H1 (cell line): ENCODE data around the gene WFIKKN1.

Experiments
- CHD2 ChIP-seq: IDR thresholded peaks from 2 replicates; pipeline ENCODE4 v1.6.1; 2012; ENCODE audit warnings: low read length, improper control_type of control experiment
- CTCF ChIP-seq, 3 experiments: IDR thresholded peaks; 1 replicate in 2 of 3; 2 replicates in 1 of 3; pipeline versions ENCODE4 v1.5.1 to v1.6.1; 2011; ENCODE audit warnings: low read length in 3 of 3, mild to moderate bottlenecking in 3 of 3, inconsistent platforms in 2 of 3, low read depth in 1 of 3, moderate library complexity in 1 of 3; ENCODE audit not compliant: insufficient read depth in 1 of 3; ENCODE audit errors: control extremely low read depth in 1 of 3
- GABPA ChIP-seq: IDR thresholded peaks from 2 replicates; pipeline ENCODE4 v1.6.1; 2011; ENCODE audit warnings: mild to moderate bottlenecking, low read length, moderate library complexity, borderline replicate concordance; ENCODE audit not compliant: insufficient read depth
- GTF2F1 ChIP-seq: IDR thresholded peaks from 2 replicates; pipeline ENCODE4 v1.6.1; 2012; ENCODE audit warnings: low read depth, low read length, improper control_type of control experiment, borderline replicate concordance
- SIX5 ChIP-seq: IDR thresholded peaks from 2 replicates; pipeline ENCODE4 v1.6.1; 2011; ENCODE audit warnings: mild to moderate bottlenecking, low read depth, low read length
- TEAD4 ChIP-seq: IDR thresholded peaks from 2 replicates; pipeline ENCODE4 v1.6.1; 2012; ENCODE audit warnings: low read depth, low read length, inconsistent platforms, mixed read lengths
- ZNF274 ChIP-seq: IDR thresholded peaks from 2 replicates; pipeline ENCODE4 v1.7.0; 2012; ENCODE audit warnings: low read length, borderline replicate concordance; ENCODE audit errors: extremely low read depth

DNA sequence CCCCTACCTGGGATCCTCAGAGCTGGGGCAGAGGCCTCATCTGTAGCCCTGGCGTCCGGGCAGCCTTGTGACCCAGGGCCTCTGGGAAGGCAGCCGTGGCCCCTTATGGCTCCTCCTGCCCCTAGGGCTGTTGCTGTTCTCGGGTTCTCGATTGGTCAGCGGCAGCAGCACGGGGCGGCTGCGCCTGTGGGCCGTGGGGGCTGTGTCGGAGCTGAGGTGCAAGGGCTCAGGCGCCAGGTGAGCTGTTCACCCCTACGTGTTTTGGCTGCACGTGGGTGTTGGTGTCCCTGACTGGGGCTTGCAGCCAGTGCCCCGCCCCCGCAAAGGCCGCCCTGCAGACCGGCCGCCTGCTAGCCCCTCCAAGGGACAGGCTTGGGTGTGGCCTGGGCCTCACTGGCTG, 31.3 kb downstream of the WFIKKN1 start:
- no peak for TF ChIP-seq CTCF (IDR thresholded peaks at IDR 0.05; ENCODE audit: control extremely low read depth in 1 of 3, insufficient read depth in 1 of 3, low read depth in 1 of 3, low read length in 3 of 3)
- no peak for TF ChIP-seq ZNF274
- TF ChIP-seq CHD2 = no peak
- TF ChIP-seq GTF2F1 = no peak
- no peak for TF ChIP-seq TEAD4
- TF ChIP-seq GABPA = no peak
- TF ChIP-seq SIX5 = no peak
